K562 (cell line): ENCODE data around the gene DIPK1B. TPM values are rescaled to one million over a fixed set of nuclear protein-coding genes. Genes with fewer than 3 reads are reported as not detected.

Experiments used
- FIP1L1 ChIP-seq: fragments of 200-400 bp; formaldehyde crosslinking; IDR thresholded peaks from 2 replicates; pipeline ENCODE4 v1.6.1; 2018; ENCODE audit warnings: mild to moderate bottlenecking, low read depth, low read length; ENCODE audit not compliant: poor library complexity, severe bottlenecking
- RBFOX2 ChIP-seq: fragments of 200-400 bp; formaldehyde crosslinking; IDR thresholded peaks from 2 replicates; pipeline ENCODE4 v1.6.1; 2017; ENCODE audit warnings: low read depth, mild to moderate bottlenecking, low read length, moderate library complexity
- RBM22 ChIP-seq: fragments of 200-400 bp; formaldehyde crosslinking; IDR thresholded peaks from 2 replicates; pipeline ENCODE4 v1.6.1; 2018; ENCODE audit warnings: low read length, low read depth; ENCODE audit not compliant: poor library complexity, severe bottlenecking
- SIN3A ChIP-seq, 2 experiments: fragments of 150-350 bp in 1 of 2; IDR thresholded peaks; 2 replicates each; pipeline ENCODE4 v1.6.1; 2011 to 2016; ENCODE audit warnings: borderline replicate concordance in 2 of 2, low read depth in 2 of 2, low read length in 2 of 2, mild to moderate bottlenecking in 2 of 2, moderate library complexity in 2 of 2; ENCODE audit not compliant: control insufficient read depth in 1 of 2
- ZBTB7A ChIP-seq: IDR thresholded peaks from 2 replicates; pipeline ENCODE4 v1.6.1; 2011; ENCODE audit warnings: low read depth, mild to moderate bottlenecking, low read length, moderate library complexity, borderline replicate concordance; ENCODE audit not compliant: control insufficient read depth
- polyA plus RNA-seq, 8 experiments: library from polyadenylated mRNA; depleted of rRNA in 4 of 8; stranded (reverse) in 5 of 8; unstranded in 3 of 8; fragments of >200 nt; fragmentation: Nextera tagmentation in 2 of 8; fragmentation: Illumina TruSeq in 1 of 8; extraction: Ambion mirVana in 2 of 8; extraction: Trizol in 1 of 8; gene quantifications; 2 replicates each; pipeline versions ENCODE4 v1.2.1 to v1.2.3, GENCODE V29; 2011 to 2014; ENCODE audit warnings: inconsistent platforms in 1 of 8, missing spikeins in 1 of 8
- total RNA-seq, 7 experiments: library from RNA; depleted of rRNA in 6 of 7; stranded (reverse); fragments of >200 nt in 6 of 7; fragmentation: Illumina TruSeq in 2 of 7; extraction: Trizol in 2 of 7; gene quantifications; 2 replicates each; pipeline versions ENCODE4 v1.2.1 to v1.2.3, GENCODE V29; 2011 to 2021; ENCODE audit warnings: low replicate concordance in 1 of 7
- TF ChIP-seq, protein P1 (sequence below): fragments of 250-450 bp; sonication (Bioruptor Pico); IDR thresholded peaks from 2 replicates; pipeline ENCODE4 v1.5.1; 2021; ENCODE audit warnings: mild to moderate bottlenecking
- TF ChIP-seq, protein P2 (sequence below): fragments of 200-600 bp; sonication (generic); IDR thresholded peaks from one replicate; pipeline ENCODE4 v1.6.1; 2012; ENCODE audit warnings: mild to moderate bottlenecking, low read depth, low read length, inconsistent platforms

DIPK1B gene
- total and polyA plus RNA-seq, 9 of the 15 experiments (the other 6 are each of a cell fraction or from before 2014, with no cell fraction given) = 0.08 to 22.3 (median 5.9) TPM

DNA sequence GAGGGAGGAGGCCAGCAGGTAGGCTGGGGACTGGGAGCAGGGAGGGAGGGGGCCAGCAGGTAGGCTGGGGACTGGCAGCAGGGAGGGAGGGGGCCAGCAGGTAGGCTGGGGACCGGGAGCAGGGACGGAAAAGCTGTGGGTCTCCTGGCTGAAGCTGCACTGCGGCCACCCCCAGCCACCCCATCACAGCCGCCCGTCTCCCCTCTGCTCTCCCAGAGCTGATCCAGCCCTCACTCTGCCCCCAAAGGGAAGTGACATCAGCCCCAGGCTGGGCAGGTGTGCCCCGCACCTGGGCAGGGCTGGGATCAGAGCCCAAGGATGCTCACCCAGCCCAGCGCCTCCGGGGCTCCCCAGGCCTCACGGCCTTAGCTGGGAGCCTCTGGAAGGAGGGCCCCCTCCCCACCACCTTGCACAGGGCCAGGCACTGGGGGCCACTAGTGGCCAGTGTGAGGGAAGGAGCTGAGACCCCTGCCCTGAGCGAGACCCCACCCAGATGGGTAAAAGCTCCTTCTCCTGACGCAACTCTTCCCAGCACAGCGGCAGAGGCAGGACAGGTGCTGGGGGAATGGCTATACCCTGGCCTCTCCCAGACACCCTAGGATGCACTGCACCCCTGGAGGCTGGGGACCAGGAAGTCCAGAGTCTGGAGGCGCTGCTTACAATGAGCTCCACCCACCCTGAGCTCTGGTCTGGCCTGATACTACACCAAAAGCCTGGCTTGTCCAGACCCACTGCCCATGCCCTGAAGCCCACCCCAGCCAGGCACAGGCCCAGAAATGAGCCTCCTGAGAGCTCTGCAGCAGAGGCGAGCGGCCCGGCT, 36.7 kb upstream of the DIPK1B start (continued):
- TF ChIP-seq, protein P1, sequence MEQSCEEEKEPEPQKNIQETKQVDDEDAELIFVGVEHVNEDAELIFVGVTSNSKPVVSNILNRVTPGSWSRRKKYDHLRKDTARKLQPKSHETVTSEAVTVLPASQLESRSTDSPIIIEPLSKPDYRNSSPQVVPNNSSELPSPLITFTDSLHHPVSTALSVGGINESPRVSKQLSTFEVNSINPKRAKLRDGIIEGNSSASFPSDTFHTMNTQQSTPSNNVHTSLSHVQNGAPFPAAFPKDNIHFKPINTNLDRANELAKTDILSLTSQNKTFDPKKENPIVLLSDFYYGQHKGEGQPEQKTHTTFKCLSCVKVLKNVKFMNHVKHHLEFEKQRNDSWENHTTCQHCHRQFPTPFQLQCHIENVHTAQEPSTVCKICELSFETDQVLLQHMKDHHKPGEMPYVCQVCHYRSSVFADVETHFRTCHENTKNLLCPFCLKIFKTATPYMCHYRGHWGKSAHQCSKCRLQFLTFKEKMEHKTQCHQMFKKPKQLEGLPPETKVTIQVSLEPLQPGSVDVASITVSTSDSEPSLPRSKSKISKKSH (CRISPR knock-in tag) = no peak
- TF ChIP-seq FIP1L1 = peak; percentile 18
- TF ChIP-seq SIN3A (IDR thresholded peaks at IDR 0.05; ENCODE audit: borderline replicate concordance in 2 of 2, control insufficient read depth in 1 of 2, low read depth in 2 of 2, low read length in 2 of 2) = no peak
- TF ChIP-seq, protein P2, sequence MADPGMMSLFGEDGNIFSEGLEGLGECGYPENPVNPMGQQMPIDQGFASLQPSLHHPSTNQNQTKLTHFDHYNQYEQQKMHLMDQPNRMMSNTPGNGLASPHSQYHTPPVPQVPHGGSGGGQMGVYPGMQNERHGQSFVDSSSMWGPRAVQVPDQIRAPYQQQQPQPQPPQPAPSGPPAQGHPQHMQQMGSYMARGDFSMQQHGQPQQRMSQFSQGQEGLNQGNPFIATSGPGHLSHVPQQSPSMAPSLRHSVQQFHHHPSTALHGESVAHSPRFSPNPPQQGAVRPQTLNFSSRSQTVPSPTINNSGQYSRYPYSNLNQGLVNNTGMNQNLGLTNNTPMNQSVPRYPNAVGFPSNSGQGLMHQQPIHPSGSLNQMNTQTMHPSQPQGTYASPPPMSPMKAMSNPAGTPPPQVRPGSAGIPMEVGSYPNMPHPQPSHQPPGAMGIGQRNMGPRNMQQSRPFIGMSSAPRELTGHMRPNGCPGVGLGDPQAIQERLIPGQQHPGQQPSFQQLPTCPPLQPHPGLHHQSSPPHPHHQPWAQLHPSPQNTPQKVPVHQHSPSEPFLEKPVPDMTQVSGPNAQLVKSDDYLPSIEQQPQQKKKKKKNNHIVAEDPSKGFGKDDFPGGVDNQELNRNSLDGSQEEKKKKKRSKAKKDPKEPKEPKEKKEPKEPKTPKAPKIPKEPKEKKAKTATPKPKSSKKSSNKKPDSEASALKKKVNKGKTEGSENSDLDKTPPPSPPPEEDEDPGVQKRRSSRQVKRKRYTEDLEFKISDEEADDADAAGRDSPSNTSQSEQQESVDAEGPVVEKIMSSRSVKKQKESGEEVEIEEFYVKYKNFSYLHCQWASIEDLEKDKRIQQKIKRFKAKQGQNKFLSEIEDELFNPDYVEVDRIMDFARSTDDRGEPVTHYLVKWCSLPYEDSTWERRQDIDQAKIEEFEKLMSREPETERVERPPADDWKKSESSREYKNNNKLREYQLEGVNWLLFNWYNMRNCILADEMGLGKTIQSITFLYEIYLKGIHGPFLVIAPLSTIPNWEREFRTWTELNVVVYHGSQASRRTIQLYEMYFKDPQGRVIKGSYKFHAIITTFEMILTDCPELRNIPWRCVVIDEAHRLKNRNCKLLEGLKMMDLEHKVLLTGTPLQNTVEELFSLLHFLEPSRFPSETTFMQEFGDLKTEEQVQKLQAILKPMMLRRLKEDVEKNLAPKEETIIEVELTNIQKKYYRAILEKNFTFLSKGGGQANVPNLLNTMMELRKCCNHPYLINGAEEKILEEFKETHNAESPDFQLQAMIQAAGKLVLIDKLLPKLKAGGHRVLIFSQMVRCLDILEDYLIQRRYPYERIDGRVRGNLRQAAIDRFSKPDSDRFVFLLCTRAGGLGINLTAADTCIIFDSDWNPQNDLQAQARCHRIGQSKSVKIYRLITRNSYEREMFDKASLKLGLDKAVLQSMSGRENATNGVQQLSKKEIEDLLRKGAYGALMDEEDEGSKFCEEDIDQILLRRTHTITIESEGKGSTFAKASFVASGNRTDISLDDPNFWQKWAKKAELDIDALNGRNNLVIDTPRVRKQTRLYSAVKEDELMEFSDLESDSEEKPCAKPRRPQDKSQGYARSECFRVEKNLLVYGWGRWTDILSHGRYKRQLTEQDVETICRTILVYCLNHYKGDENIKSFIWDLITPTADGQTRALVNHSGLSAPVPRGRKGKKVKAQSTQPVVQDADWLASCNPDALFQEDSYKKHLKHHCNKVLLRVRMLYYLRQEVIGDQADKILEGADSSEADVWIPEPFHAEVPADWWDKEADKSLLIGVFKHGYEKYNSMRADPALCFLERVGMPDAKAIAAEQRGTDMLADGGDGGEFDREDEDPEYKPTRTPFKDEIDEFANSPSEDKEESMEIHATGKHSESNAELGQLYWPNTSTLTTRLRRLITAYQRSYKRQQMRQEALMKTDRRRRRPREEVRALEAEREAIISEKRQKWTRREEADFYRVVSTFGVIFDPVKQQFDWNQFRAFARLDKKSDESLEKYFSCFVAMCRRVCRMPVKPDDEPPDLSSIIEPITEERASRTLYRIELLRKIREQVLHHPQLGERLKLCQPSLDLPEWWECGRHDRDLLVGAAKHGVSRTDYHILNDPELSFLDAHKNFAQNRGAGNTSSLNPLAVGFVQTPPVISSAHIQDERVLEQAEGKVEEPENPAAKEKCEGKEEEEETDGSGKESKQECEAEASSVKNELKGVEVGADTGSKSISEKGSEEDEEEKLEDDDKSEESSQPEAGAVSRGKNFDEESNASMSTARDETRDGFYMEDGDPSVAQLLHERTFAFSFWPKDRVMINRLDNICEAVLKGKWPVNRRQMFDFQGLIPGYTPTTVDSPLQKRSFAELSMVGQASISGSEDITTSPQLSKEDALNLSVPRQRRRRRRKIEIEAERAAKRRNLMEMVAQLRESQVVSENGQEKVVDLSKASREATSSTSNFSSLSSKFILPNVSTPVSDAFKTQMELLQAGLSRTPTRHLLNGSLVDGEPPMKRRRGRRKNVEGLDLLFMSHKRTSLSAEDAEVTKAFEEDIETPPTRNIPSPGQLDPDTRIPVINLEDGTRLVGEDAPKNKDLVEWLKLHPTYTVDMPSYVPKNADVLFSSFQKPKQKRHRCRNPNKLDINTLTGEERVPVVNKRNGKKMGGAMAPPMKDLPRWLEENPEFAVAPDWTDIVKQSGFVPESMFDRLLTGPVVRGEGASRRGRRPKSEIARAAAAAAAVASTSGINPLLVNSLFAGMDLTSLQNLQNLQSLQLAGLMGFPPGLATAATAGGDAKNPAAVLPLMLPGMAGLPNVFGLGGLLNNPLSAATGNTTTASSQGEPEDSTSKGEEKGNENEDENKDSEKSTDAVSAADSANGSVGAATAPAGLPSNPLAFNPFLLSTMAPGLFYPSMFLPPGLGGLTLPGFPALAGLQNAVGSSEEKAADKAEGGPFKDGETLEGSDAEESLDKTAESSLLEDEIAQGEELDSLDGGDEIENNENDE = peak; percentile 2
- TF ChIP-seq ZBTB7A = peak; percentile 63; the same call in 1 of the 2 replicates
- peak; percentile 71 for TF ChIP-seq RBFOX2
- peak; percentile 54 for TF ChIP-seq RBM22
